ENCODE measurements around the gene DAGLA.

- no peak for TF ChIP-seq CTCF (IDR thresholded peaks at IDR 0.05)
- no peak for TF ChIP-seq POLR2A (IDR thresholded peaks at IDR 0.05)
Measured at GRCh38 chr11:61724437-61724836, 44.2 kb downstream of the DAGLA start.
